ENCODE measurements around the gene MRTFA. TPM values are rescaled to one million over a fixed set of nuclear protein-coding genes. Genes with fewer than 3 reads are reported as not detected.

Gene MRTFA
- polyA plus RNA-seq, 1 experiment, result 8.9 TPM

- Histone ChIP-seq H3K27me3 (ENCODE audit: control insufficient read depth, insufficient read depth, low read length) (no peaks in the 10 kb centered on the region), H3K36me3 (ENCODE audit: control insufficient read depth, insufficient read depth, low read length) (peaks cover 13% of the 10 kb centered on the region), H3K4me3 (ENCODE audit: low read depth, low read length) (no peak overlapping the region)
- TF ChIP-seq CTCF (IDR thresholded peaks at IDR 0.05; ENCODE audit: insufficient read depth, low read depth, low read length), result no peak
- ChIA-PET CTCF (interaction anchor here (1.8 kb wide), 1 partner anchor 16 kb away, joined by 6 read pairs; no protein-coding TSS in a partner anchor), POLR2A (no interaction called here)
- DNase-seq (ENCODE audit: low read depth), result no peak
These were observed 236.4 kb downstream of the MRTFA start for GRCh38 chr22:40400159-40400558.

- POLR2A ChIA-PET, result no interaction called here
- Histone ChIP-seq H3K27me3 (ENCODE audit: control insufficient read depth, insufficient read depth, low read length) (no peaks in the 10 kb centered on the region), H3K4me3 (ENCODE audit: low read depth, low read length) (no peak overlapping the region), H3K36me3 (ENCODE audit: control insufficient read depth, insufficient read depth, low read length) (peaks cover 9% of the 10 kb centered on the region)
- DNase-seq (ENCODE audit: low read depth), result no peak
- no peak for TF ChIP-seq CTCF (IDR thresholded peaks at IDR 0.05; ENCODE audit: insufficient read depth, low read depth, low read length)
- CTCF ChIA-PET, result interaction anchor here (1.8 kb wide), 1 partner anchor 15 kb away, joined by 6 read pairs; no protein-coding TSS in a partner anchor
These were observed 236.9 kb downstream of the MRTFA start for GRCh38 chr22:40399621-40400020.

GRCh38 chr22:40397396-40397795 lies 239.1 kb downstream of the MRTFA start:
- no peak for DNase-seq (ENCODE audit: low read depth)
- CTCF ChIA-PET, result interaction anchor here (0.5 kb wide), 1 partner anchor 44 kb away, joined by 3 read pairs; no protein-coding TSS in a partner anchor
- POLR2A ChIA-PET, result no interaction called here

GRCh38 chr22:40396882-40397281 lies 239.6 kb downstream of the MRTFA start:
- peaks cover 3% of the 10 kb centered on the region for H3K36me3 ChIP-seq (ENCODE audit: control insufficient read depth, insufficient read depth, low read length)
- ChIA-PET CTCF (interaction anchor here (0.5 to 0.8 kb wide), 2 partner anchors 40 to 45 kb away, joined by 3 read pairs; no protein-coding TSS in a partner anchor), POLR2A (no interaction called here)
- no peak overlapping the region for H3K4me3 ChIP-seq (ENCODE audit: low read depth, low read length)
- no peaks in the 10 kb centered on the region for H3K27me3 ChIP-seq (ENCODE audit: control insufficient read depth, insufficient read depth, low read length)
- TF ChIP-seq CTCF (IDR thresholded peaks at IDR 0.05; ENCODE audit: insufficient read depth, low read depth, low read length), result no peak
- no peak for DNase-seq (ENCODE audit: low read depth)

More at GRCh38 chr22:40397396-40397795, 239.1 kb downstream of the MRTFA start:
- no peak for TF ChIP-seq CTCF (IDR thresholded peaks at IDR 0.05; ENCODE audit: insufficient read depth, low read depth, low read length)
- peaks cover 4% of the 10 kb centered on the region for H3K36me3 ChIP-seq (ENCODE audit: control insufficient read depth, insufficient read depth, low read length)
- no peaks in the 10 kb centered on the region for H3K27me3 ChIP-seq (ENCODE audit: control insufficient read depth, insufficient read depth, low read length)
- H3K4me3 ChIP-seq (ENCODE audit: low read depth, low read length), result no peak overlapping the region

- POLR2A ChIA-PET, result no interaction called here
- CTCF ChIA-PET, result interaction anchor here (2.1 kb wide), 1 partner anchor 8 kb away, joined by 5 read pairs; no protein-coding TSS in a partner anchor
These were observed 240.9 kb downstream of the MRTFA start for GRCh38 chr22:40395607-40396006.

More at GRCh38 chr22:40395607-40396006, 240.9 kb downstream of the MRTFA start:
- Histone ChIP-seq H3K27me3 (ENCODE audit: control insufficient read depth, insufficient read depth, low read length) (no peaks in the 10 kb centered on the region), H3K36me3 (ENCODE audit: control insufficient read depth, insufficient read depth, low read length) (peaks cover under 1% of the 10 kb centered on the region; the same call in 1 of the 2 replicates), H3K4me3 (ENCODE audit: low read depth, low read length) (no peak overlapping the region)
- no peak for DNase-seq (ENCODE audit: low read depth)
- TF ChIP-seq CTCF (IDR thresholded peaks at IDR 0.05; ENCODE audit: insufficient read depth, low read depth, low read length), result no peak
